ENCODE measurements around the gene ITM2B. TPM values are rescaled to one million over a fixed set of nuclear protein-coding genes. Genes with fewer than 3 reads are reported as not detected.

ITM2B gene
- total RNA-seq, 2 donors from 2014 or later, result 436 to 638 TPM

DNA sequence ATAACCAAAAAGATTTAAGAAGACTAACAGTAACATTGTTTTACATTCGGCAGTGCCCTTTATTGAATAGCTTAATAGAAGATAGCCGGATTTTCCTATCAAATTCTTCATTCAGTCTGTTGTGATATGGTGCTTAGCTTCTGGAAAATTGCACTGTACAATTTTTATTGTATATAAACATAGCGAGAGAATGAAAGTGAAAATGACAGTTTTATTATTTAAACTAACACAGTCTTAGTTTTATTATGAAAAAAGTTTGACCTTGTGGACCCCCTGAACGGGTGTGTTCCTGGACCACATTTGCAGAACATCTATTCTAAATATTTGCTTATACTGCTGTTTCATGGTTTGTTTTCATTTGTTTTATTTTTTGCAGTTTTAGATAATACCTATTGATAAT, 8.6 kb downstream of the ITM2B start:
- no peaks in the 10 kb centered on the region for H3K9me3 ChIP-seq
- no peak for ATAC-seq (ENCODE audit: insufficient number of reproducible peaks, low FRiP score, low read depth)
- H3K4me3 ChIP-seq, result no peak overlapping the region
- H3K4me1 ChIP-seq (ENCODE audit: control insufficient read depth in 1 of 2, low read depth in 2 of 2), result peaks cover 59 to 61% of the 10 kb centered on the region in 2 donors
- no peaks in the 10 kb centered on the region for H3K27me3 ChIP-seq (replicated peaks; ENCODE audit: insufficient read depth)
- H3K27ac ChIP-seq, result no peak overlapping the region
- TF ChIP-seq, protein P1, sequence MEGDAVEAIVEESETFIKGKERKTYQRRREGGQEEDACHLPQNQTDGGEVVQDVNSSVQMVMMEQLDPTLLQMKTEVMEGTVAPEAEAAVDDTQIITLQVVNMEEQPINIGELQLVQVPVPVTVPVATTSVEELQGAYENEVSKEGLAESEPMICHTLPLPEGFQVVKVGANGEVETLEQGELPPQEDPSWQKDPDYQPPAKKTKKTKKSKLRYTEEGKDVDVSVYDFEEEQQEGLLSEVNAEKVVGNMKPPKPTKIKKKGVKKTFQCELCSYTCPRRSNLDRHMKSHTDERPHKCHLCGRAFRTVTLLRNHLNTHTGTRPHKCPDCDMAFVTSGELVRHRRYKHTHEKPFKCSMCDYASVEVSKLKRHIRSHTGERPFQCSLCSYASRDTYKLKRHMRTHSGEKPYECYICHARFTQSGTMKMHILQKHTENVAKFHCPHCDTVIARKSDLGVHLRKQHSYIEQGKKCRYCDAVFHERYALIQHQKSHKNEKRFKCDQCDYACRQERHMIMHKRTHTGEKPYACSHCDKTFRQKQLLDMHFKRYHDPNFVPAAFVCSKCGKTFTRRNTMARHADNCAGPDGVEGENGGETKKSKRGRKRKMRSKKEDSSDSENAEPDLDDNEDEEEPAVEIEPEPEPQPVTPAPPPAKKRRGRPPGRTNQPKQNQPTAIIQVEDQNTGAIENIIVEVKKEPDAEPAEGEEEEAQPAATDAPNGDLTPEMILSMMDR (IDR thresholded peaks at IDR 0.05), result no peak
- DNase-seq (ENCODE audit: low spot score), result no peak
- H3K36me3 ChIP-seq, result no peaks in the 10 kb centered on the region

DNA sequence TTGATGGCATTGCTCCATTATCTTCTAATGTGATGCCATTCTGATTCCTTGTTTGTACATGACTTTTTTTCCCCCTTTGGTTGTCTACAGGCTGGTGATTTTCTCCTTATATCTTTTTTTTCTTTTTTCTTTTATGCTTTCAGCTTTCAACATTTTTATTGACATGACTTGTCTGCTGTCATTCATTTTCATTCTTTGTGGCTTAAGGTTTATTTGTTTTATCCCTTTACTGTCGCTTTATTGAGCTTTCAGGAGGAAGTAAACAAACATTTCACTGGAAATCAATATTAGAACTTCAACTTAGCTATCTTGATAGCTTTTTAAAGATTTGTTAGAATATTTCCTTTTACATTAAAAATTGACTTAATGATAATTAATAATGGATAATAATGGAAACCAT, 9.7 kb downstream of the ITM2B start:
- ATAC-seq (ENCODE audit: insufficient number of reproducible peaks, low FRiP score, low read depth) (no peak), DNase-seq (ENCODE audit: low spot score) (no peak)
- no peak overlapping the region for H3K27ac ChIP-seq
- H3K27me3 ChIP-seq (replicated peaks; ENCODE audit: insufficient read depth), result no peaks in the 10 kb centered on the region
- peaks cover 54 to 57% of the 10 kb centered on the region in 2 donors for H3K4me1 ChIP-seq (ENCODE audit: control insufficient read depth in 1 of 2, low read depth in 2 of 2)
- no peaks in the 10 kb centered on the region for H3K36me3 ChIP-seq
- TF ChIP-seq, protein P1 (IDR thresholded peaks at IDR 0.05), result no peak
- no peak overlapping the region for H3K4me3 ChIP-seq
- H3K9me3 ChIP-seq, result no peaks in the 10 kb centered on the region

DNA sequence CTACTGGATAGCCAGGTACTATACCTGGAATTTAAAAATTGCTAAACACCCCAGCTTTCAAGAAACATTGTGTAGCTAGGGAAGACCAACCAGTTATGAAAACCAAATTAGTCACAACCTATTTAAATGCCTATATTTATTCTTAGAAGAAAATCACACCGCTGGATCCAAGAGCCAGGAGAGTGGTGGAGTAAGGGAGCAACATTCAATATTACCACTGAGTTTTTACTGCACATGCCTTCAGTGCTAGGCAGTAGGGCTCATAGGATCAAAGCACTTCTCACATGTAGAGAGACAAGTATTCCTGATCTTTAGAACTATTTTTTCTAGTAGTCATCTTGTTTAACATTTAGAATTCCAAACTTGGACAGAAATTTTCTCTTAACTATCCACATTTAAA, 11.2 kb downstream of the ITM2B start:
- H3K4me3 ChIP-seq, result no peak overlapping the region
- no peak for ATAC-seq (ENCODE audit: insufficient number of reproducible peaks, low FRiP score, low read depth)
- TF ChIP-seq, protein P1 (IDR thresholded peaks at IDR 0.05), result no peak

DNA sequence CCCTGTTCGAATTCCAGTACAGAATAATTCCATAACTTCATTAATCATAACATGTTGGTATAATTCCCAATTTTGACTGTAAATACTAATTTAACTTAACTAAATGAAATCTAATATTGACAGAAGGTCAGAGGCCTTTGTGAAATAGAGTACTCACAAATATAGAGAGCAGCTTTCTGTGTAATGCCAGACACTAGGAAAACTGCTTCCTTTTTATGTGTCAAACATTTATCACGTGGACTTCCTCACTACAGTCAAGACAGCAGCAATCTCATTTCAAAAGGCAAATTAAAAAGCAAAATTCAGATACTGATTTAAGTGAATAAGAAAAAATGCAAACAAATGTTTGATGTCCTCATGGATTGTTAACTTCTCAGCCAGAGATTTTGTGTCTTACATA, 13.1 kb downstream of the ITM2B start:
- Histone ChIP-seq H3K27me3 (replicated peaks; ENCODE audit: insufficient read depth) (no peaks in the 10 kb centered on the region), H3K27ac (no peak overlapping the region), H3K4me3 (no peak overlapping the region), H3K9me3 (no peaks in the 10 kb centered on the region), H3K4me1 (ENCODE audit: control insufficient read depth in 1 of 2, low read depth in 2 of 2) (peaks cover 37 to 43% of the 10 kb centered on the region in 2 donors), H3K36me3 (no peaks in the 10 kb centered on the region)
- TF ChIP-seq, protein P1 (IDR thresholded peaks at IDR 0.05), result no peak
- no peak for DNase-seq (ENCODE audit: low spot score)
- ATAC-seq (ENCODE audit: insufficient number of reproducible peaks, low FRiP score, low read depth), result no peak

More for the DNA sequence above, 11.2 kb downstream of the ITM2B start:
- no peaks in the 10 kb centered on the region for H3K36me3 ChIP-seq
- H3K4me1 ChIP-seq (ENCODE audit: control insufficient read depth in 1 of 2, low read depth in 2 of 2), result peaks cover 49 to 52% of the 10 kb centered on the region in 2 donors
- H3K27ac ChIP-seq, result no peak overlapping the region
- H3K9me3 ChIP-seq, result no peaks in the 10 kb centered on the region
- no peaks in the 10 kb centered on the region for H3K27me3 ChIP-seq (replicated peaks; ENCODE audit: insufficient read depth)
- no peak for DNase-seq (ENCODE audit: low spot score)

DNA sequence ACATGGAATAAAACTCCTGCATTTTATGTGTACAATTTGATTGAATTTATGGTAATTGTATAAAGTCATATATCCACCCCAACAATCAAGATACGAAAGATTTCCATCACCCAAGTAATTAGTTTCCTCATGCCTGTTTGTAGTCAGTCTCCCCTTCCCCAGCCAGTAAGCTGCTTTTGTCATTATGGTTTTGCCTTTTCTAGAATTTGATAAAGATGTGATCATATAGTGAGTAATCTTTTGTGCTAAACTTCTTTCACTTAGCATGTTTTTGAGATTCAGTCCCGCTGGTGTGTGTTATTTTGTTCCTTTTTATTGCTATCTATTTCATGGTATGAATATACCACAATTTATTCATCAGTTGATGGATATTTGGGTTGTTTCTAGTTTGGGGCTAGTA, 16.0 kb downstream of the ITM2B start:
- H3K4me1 ChIP-seq (ENCODE audit: control insufficient read depth in 1 of 2, low read depth in 2 of 2), result peaks cover 48% of the 10 kb centered on the region in 2 donors
- no peak overlapping the region for H3K27ac ChIP-seq
- ATAC-seq (ENCODE audit: insufficient number of reproducible peaks, low FRiP score, low read depth) (no peak), DNase-seq (ENCODE audit: low spot score) (no peak)
- no peaks in the 10 kb centered on the region for H3K27me3 ChIP-seq (replicated peaks; ENCODE audit: insufficient read depth)
- no peak overlapping the region for H3K4me3 ChIP-seq
- TF ChIP-seq, protein P1 (IDR thresholded peaks at IDR 0.05), result no peak
- H3K9me3 ChIP-seq, result no peaks in the 10 kb centered on the region
- peaks cover 4% of the 10 kb centered on the region for H3K36me3 ChIP-seq
